ENCODE results near the gene ZNF587.

DNA sequence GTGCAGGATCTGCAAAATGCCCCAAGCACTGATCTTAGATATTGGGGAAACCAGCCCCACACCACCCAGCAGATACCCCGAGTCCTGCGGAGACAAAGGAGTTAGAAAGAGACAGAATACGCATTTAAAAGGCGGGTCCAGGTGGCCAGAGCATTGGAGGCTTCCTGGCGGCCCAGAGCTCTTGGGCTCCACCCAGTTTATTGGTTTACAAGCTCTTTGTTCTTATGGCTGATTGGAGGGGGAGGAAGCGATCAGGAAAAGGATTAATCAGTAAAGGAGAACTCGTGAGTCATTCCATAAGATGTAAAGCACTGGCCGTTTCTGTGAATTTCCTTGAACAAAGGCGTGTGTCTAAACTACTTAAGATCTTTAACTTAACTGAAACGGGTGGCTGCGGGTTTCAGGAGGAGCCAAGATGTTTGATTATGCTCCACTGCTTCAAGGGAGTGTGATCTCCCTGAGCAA lies 926 bp downstream of the ZNF587 start:
- TF ChIP-seq CTCF (IDR thresholded peaks at IDR 0.05) (no peak), POLR2A (IDR thresholded peaks at IDR 0.05) (no peak)
